ENCODE data around the gene C6orf47. TPM values are rescaled to one million over a fixed set of nuclear protein-coding genes. Genes with fewer than 3 reads are reported as not detected.
A peak's percentile ranks its signal among the peaks of the same experiment; 100 is the strongest.

Gene C6orf47
- polyA plus RNA-seq, 1 of the 3 experiments (the other 2 are of a cell fraction): 10.3 TPM

DNA sequence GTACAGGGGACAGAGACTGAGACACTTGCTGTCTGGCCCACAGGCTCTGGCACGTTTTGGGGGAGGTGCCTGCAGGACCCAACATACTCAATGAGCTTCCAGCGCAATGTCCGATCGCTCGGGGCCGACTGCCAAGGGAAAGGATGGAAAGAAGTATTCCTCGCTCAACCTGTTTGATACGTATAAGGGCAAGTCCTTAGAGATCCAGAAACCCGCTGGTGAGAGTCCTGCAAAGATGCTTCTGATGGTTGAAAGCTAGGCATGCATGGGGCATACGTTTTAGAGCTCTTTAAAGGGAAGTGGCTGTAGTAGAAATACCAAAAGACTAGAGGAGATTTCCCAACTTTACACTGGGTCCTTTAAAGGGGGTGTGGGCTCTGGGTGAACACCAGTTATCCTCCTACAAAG lies 37.9 kb downstream of the C6orf47 start:
- Histone ChIP-seq H3K4me3 (ENCODE audit: low read depth in 2 of 2, low read length in 1 of 2) (peak overlapping the region; percentile 87 to 98; a peak in 3 of 4 replicates), H4K20me1 (ENCODE audit: insufficient read depth) (peaks cover 28% of the 10 kb centered on the region), H3K79me2 (ENCODE audit: insufficient read depth) (peaks cover 65% of the 10 kb centered on the region), H3K9me3 (no peaks in the 10 kb centered on the region), H3K4me1 (ENCODE audit: control insufficient read depth in 1 of 2, insufficient read depth in 2 of 2, low read depth in 1 of 2, low read length in 1 of 2) (peaks cover 10 to 11% of the 10 kb centered on the region in 2 experiments), H2AFZ (ENCODE audit: low read depth) (no peak overlapping the region), H3F3A (replicated peaks; ENCODE audit: insufficient read depth) (peaks cover 16% of the 10 kb centered on the region), H3K36me3 (replicated peaks in 1 of 2; ENCODE audit: control insufficient read depth in 1 of 2, insufficient read depth in 2 of 2, low read length in 1 of 2) (peaks cover 52 to 62% of the 10 kb centered on the region in 2 experiments), H3K27me3 (ENCODE audit: insufficient read depth) (no peaks in the 10 kb centered on the region), H3K27ac (ENCODE audit: low read depth in 2 of 2, low read length in 1 of 2) (no peak overlapping the region), H3K9ac (peak overlapping the region; percentile 99; the same call in 1 of the 2 replicates), H3K4me2 (peak overlapping the region; percentile 97), H3K9me2 (no peaks in the 10 kb centered on the region)
- ChIA-PET POLR2A (interaction anchor here (0.8 to 4.0 kb wide), 5 partner anchors 11 to 205 kb away, joined by 3 to 18 read pairs (median 6); partner anchors contain the start of genes BAG6, DDX39B and HSPA1B), CTCF (interaction anchor here (0.9 to 2.1 kb wide), 7 partner anchors 14 to 425 kb away, joined by 3 to 11 read pairs (median 3); partner anchors contain the start of gene ATP6V1G2)
- TF ChIP-seq GATA2 (CRISPR knock-in tag; IDR thresholded peaks at IDR 0.05) (no peak), ZBTB33 (IDR thresholded peaks at IDR 0.05; ENCODE audit: borderline replicate concordance, low read depth) (no peak)
- 92% methylated on average over 10 of the region's 10 CpGs for WGBS (ENCODE audit: low lambda C conversion rate)
- DNase-seq: peak; percentile 10

DNA sequence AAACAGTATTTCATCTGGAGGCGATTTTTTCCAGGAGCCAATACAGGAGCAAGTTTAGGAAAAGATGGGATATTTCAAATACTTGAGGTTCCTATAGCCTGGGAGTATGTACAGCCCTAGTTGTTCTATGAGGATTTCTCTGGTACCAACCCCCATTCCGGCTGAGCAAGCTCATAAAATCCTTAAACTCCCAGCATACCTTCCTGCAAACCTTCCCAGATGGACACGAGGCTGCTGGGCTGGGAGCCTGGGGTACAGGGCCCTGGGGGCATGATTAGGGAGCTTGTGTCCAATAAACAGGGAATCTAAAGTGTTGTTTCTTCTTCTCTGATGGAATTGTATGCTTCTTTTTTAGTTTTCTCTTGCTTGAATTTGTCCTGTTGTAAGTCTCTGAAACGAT lies 38.6 kb downstream of the C6orf47 start:
- no peaks in the 10 kb centered on the region for H3K9me3 ChIP-seq
- no peak overlapping the region for H2AFZ ChIP-seq (ENCODE audit: low read depth)
- H3F3A ChIP-seq (replicated peaks; ENCODE audit: insufficient read depth): peaks cover 16% of the 10 kb centered on the region
- no peaks in the 10 kb centered on the region for H3K9me2 ChIP-seq
- WGBS (ENCODE audit: low lambda C conversion rate): 3% methylated on average over 4 of the region's 4 CpGs
- H3K4me2 ChIP-seq: peak overlapping the region; percentile 97
- H3K4me3 ChIP-seq (ENCODE audit: low read depth in 2 of 2, low read length in 1 of 2): peak overlapping the region; percentile 87 to 98
- peak overlapping the region; percentile 96 to 99; a peak in 3 of 4 replicates for H3K27ac ChIP-seq (ENCODE audit: low read depth in 2 of 2, low read length in 1 of 2)
- H3K9ac ChIP-seq: peak overlapping the region; percentile 99
- H3K79me2 ChIP-seq (ENCODE audit: insufficient read depth): peaks cover 60% of the 10 kb centered on the region
- peaks cover 45 to 55% of the 10 kb centered on the region in 2 experiments for H3K36me3 ChIP-seq (replicated peaks in 1 of 2; ENCODE audit: control insufficient read depth in 1 of 2, insufficient read depth in 2 of 2, low read length in 1 of 2)
- peaks cover 28% of the 10 kb centered on the region for H4K20me1 ChIP-seq (ENCODE audit: insufficient read depth)
- peaks cover 10 to 11% of the 10 kb centered on the region in 2 experiments for H3K4me1 ChIP-seq (ENCODE audit: control insufficient read depth in 1 of 2, insufficient read depth in 2 of 2, low read depth in 1 of 2, low read length in 1 of 2)
- POLR2A ChIA-PET: interaction anchor here (1.0 to 4.0 kb wide), 5 partner anchors 18 to 1350 kb away, joined by 3 to 18 read pairs (median 6); partner anchors contain the start of genes BAG6, DDX39B and HSPA1B
- CTCF ChIA-PET: interaction anchor here (0.9 to 2.1 kb wide), 7 partner anchors 9 to 76 kb away, joined by 3 to 11 read pairs (median 4); partner anchors contain the start of gene ATP6V1G2
- DNase-seq: peak; percentile 33
- no peaks in the 10 kb centered on the region for H3K27me3 ChIP-seq (ENCODE audit: insufficient read depth)
- TF ChIP-seq EZH2phosphoT487 (IDR thresholded peaks at IDR 0.05; ENCODE audit: borderline replicate concordance, low read depth) (no peak), FOXM1 (IDR thresholded peaks at IDR 0.05; ENCODE audit: low read depth) (no peak), FOSL2 (IDR thresholded peaks at IDR 0.05; ENCODE audit: borderline replicate concordance, low read depth) (no peak), GATA2 (CRISPR knock-in tag; IDR thresholded peaks at IDR 0.05) (no peak), GABPA (IDR thresholded peaks at IDR 0.05; ENCODE audit: low read depth) (no peak), ZBTB33 (IDR thresholded peaks at IDR 0.05; ENCODE audit: borderline replicate concordance, low read depth) (no peak), SMC3 (IDR thresholded peaks at IDR 0.05; ENCODE audit: low read depth, low read length) (no peak), MAX (IDR thresholded peaks at IDR 0.05; ENCODE audit: low read depth) (no peak), RAD21 (IDR thresholded peaks at IDR 0.05; ENCODE audit: low read length) (no peak), POLR2AphosphoS5 (IDR thresholded peaks at IDR 0.05; ENCODE audit: low read depth, low read length) (no peak), SIN3A (IDR thresholded peaks at IDR 0.05; ENCODE audit: borderline replicate concordance, low read depth, low read length) (no peak), CHD2 (IDR thresholded peaks at IDR 0.05; ENCODE audit: low read length, partially characterized antibody) (no peak), RCOR1 (IDR thresholded peaks at IDR 0.05; ENCODE audit: low read length) (no peak), NRF1 (IDR thresholded peaks at IDR 0.05; ENCODE audit: low read depth, low read length) (no peak), TCF12 (IDR thresholded peaks at IDR 0.05) (no peak), NFIC (IDR thresholded peaks at IDR 0.05; ENCODE audit: borderline replicate concordance) (no peak), ELF1 (IDR thresholded peaks at IDR 0.05) (no peak)
- TF ChIP-seq, protein P1, sequence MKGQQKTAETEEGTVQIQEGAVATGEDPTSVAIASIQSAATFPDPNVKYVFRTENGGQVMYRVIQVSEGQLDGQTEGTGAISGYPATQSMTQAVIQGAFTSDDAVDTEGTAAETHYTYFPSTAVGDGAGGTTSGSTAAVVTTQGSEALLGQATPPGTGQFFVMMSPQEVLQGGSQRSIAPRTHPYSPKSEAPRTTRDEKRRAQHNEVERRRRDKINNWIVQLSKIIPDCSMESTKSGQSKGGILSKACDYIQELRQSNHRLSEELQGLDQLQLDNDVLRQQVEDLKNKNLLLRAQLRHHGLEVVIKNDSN (IDR thresholded peaks at IDR 0.05; ENCODE audit: borderline replicate concordance, low read depth): no peak
- TF ChIP-seq, protein P2, sequence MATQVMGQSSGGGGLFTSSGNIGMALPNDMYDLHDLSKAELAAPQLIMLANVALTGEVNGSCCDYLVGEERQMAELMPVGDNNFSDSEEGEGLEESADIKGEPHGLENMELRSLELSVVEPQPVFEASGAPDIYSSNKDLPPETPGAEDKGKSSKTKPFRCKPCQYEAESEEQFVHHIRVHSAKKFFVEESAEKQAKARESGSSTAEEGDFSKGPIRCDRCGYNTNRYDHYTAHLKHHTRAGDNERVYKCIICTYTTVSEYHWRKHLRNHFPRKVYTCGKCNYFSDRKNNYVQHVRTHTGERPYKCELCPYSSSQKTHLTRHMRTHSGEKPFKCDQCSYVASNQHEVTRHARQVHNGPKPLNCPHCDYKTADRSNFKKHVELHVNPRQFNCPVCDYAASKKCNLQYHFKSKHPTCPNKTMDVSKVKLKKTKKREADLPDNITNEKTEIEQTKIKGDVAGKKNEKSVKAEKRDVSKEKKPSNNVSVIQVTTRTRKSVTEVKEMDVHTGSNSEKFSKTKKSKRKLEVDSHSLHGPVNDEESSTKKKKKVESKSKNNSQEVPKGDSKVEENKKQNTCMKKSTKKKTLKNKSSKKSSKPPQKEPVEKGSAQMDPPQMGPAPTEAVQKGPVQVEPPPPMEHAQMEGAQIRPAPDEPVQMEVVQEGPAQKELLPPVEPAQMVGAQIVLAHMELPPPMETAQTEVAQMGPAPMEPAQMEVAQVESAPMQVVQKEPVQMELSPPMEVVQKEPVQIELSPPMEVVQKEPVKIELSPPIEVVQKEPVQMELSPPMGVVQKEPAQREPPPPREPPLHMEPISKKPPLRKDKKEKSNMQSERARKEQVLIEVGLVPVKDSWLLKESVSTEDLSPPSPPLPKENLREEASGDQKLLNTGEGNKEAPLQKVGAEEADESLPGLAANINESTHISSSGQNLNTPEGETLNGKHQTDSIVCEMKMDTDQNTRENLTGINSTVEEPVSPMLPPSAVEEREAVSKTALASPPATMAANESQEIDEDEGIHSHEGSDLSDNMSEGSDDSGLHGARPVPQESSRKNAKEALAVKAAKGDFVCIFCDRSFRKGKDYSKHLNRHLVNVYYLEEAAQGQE (IDR thresholded peaks at IDR 0.05; ENCODE audit: low read depth, low read length): no peak
